Measurements from ENCODE around the gene LSAMP.
A peak's percentile ranks its signal among the peaks of the same experiment; 100 is the strongest.

The LSAMP gene

GRCh38 chr3:116040152-116040551 is 405.1 kb downstream of the LSAMP start:
- peak; percentile 22 for DNase-seq

- DNase-seq = peak; percentile 75
These were observed 405.7 kb downstream of the LSAMP start for GRCh38 chr3:116039651-116039985.

- DNase-seq = no peak
These were observed 406.2 kb downstream of the LSAMP start for GRCh38 chr3:116038968-116039650.

- DNase-seq = peak; percentile 27
These were observed 407.1 kb downstream of the LSAMP start for GRCh38 chr3:116037954-116038911.

GRCh38 chr3:116035429-116035828 is 409.9 kb downstream of the LSAMP start:
- no peak for DNase-seq

GRCh38 chr3:116034794-116035193 is 410.5 kb downstream of the LSAMP start:
- DNase-seq = no peak

GRCh38 chr3:116034086-116034485 is 411.2 kb downstream of the LSAMP start:
- no peak for DNase-seq

GRCh38 chr3:116033516-116033915 is 411.8 kb downstream of the LSAMP start:
- no peak for DNase-seq

- no peak for DNase-seq
These were observed 413.1 kb downstream of the LSAMP start for GRCh38 chr3:116032176-116032575.

GRCh38 chr3:116030131-116030850 is 415.0 kb downstream of the LSAMP start:
- DNase-seq = no peak

- no peak for DNase-seq
These were observed 416.0 kb downstream of the LSAMP start for GRCh38 chr3:116029266-116029665.

- DNase-seq = no peak
These were observed 417.1 kb downstream of the LSAMP start for GRCh38 chr3:116028157-116028556.

GRCh38 chr3:116020989-116021388 is 424.3 kb downstream of the LSAMP start:
- DNase-seq = no peak

- no peak for DNase-seq
These were observed 424.8 kb downstream of the LSAMP start for GRCh38 chr3:116020495-116020894.

- no peak for DNase-seq
These were observed 426.0 kb downstream of the LSAMP start for GRCh38 chr3:116019254-116019763.

- no peak for DNase-seq
These were observed 426.6 kb downstream of the LSAMP start for GRCh38 chr3:116018646-116019045.

GRCh38 chr3:116015931-116016330 is 429.4 kb downstream of the LSAMP start:
- no peak for DNase-seq

GRCh38 chr3:116007000-116007399 is 438.3 kb downstream of the LSAMP start:
- DNase-seq = no peak

GRCh38 chr3:116005404-116005803 is 439.9 kb downstream of the LSAMP start:
- DNase-seq = no peak

GRCh38 chr3:116002235-116002634 is 443.1 kb downstream of the LSAMP start:
- no peak for DNase-seq

- no peak for DNase-seq
These were observed 444.1 kb downstream of the LSAMP start for GRCh38 chr3:116001151-116001621.

GRCh38 chr3:116000311-116000710 is 445.0 kb downstream of the LSAMP start:
- no peak for DNase-seq

GRCh38 chr3:115999613-116000012 is 445.7 kb downstream of the LSAMP start:
- no peak for DNase-seq

Measured in hematopoietic multipotent progenitor cell treated with erythropoietin and hydrocortisone succinate and interleukin-3 and kit ligand, for 6 days (in vitro differentiated cells).